AML-193 (cell line): ENCODE data around the gene DNAJC28.
"Not testable (repeated sequence)": the region's sequence is repeated elsewhere in the genome, so short reads cannot be mapped to it uniquely, and the experiment has no call there.

ENCODE experiments used
- DNase-seq, 2 experiments: peaks; one replicate each; lab custom pipeline; 2025; lab: John Stamatoyannopoulos, UW

Gene DNAJC28

GRCh38 chr21:33480481-33481103, 10.9 kb downstream of the DNAJC28 start:
- no peak for DNase-seq

- DNase-seq: peak; percentile 92 to 93
These were observed 11.6 kb downstream of the DNAJC28 start, which contains the start of gene TMEM50B for GRCh38 chr21:33479679-33480480. TMEM50B (minus strand) TSS chr21:33479974; CDS start chr21:33468885, 11,089 bp downstream.

- peak; percentile 18 to 55 for DNase-seq
These were observed 12.4 kb downstream of the DNAJC28 start for GRCh38 chr21:33478935-33479678.

- DNase-seq: no peak
These were observed 13.3 kb downstream of the DNAJC28 start for GRCh38 chr21:33478182-33478581.

GRCh38 chr21:33477066-33477465, 14.4 kb downstream of the DNAJC28 start:
- no peak for DNase-seq

- DNase-seq: no peak
These were observed 18.2 kb downstream of the DNAJC28 start for GRCh38 chr21:33473344-33473743.

- no peak for DNase-seq
These were observed 20.8 kb downstream of the DNAJC28 start for GRCh38 chr21:33470701-33471100.

- DNase-seq: not testable (repeated sequence)
These were observed 22.3 kb downstream of the DNAJC28 start for GRCh38 chr21:33469183-33469582.

GRCh38 chr21:33461538-33462250, 29.8 kb downstream of the DNAJC28 start:
- DNase-seq: no peak

GRCh38 chr21:33458861-33459260, 32.7 kb downstream of the DNAJC28 start:
- DNase-seq: no peak

- no peak for DNase-seq
These were observed 35.6 kb downstream of the DNAJC28 start for GRCh38 chr21:33455686-33456446.

- DNase-seq: no peak
These were observed 39.2 kb downstream of the DNAJC28 start for GRCh38 chr21:33452362-33452761.

- DNase-seq: no peak
These were observed 39.9 kb downstream of the DNAJC28 start for GRCh38 chr21:33451634-33452071.

- DNase-seq: no peak
These were observed 41.9 kb downstream of the DNAJC28 start for GRCh38 chr21:33449616-33450015.

GRCh38 chr21:33446620-33447019, 44.9 kb downstream of the DNAJC28 start:
- not testable (repeated sequence) for DNase-seq

GRCh38 chr21:33444499-33444898, 47.0 kb downstream of the DNAJC28 start:
- DNase-seq: no peak

GRCh38 chr21:33443194-33443593, 48.3 kb downstream of the DNAJC28 start:
- no peak for DNase-seq

GRCh38 chr21:33441489-33442477, 49.7 kb downstream of the DNAJC28 start:
- no peak for DNase-seq
